IMR-90 (cell line): Measurements from ENCODE around the gene CDCA4.

Source experiments
- CHD1 ChIP-seq: IDR thresholded peaks from 2 replicates; pipeline ENCODE4 v1.6.1; 2012; ENCODE audit warnings: low read depth, low read length, improper control_type of control experiment
- CTCF ChIP-seq: conservative IDR thresholded peaks from 2 replicates; pipeline ENCODE4 v1.5.1; 2012; ENCODE audit warnings: mild to moderate bottlenecking, low read depth, low read length, improper control_type of control experiment
- ELK1 ChIP-seq: fragments of 150-350 bp; IDR thresholded peaks from 2 replicates; pipeline ENCODE4 v1.6.1; 2016; ENCODE audit warnings: low read depth, mild to moderate bottlenecking, low read length, moderate library complexity, borderline replicate concordance
- FOS ChIP-seq: fragments of 150-350 bp; IDR thresholded peaks from 2 replicates; pipeline ENCODE4 v1.6.1; 2016; ENCODE audit warnings: low read depth, low read length
- MAFK ChIP-seq: IDR thresholded peaks from 2 replicates; pipeline ENCODE4 v1.6.1; 2012; ENCODE audit warnings: low read depth, low read length, improper control_type of control experiment
- MAZ ChIP-seq: IDR thresholded peaks from 2 replicates; pipeline ENCODE4 v1.6.1; 2012; ENCODE audit warnings: low read depth, mild to moderate bottlenecking, low read length, improper control_type of control experiment, moderate library complexity, borderline replicate concordance
- MXI1 ChIP-seq: IDR thresholded peaks from 2 replicates; pipeline ENCODE4 v1.6.1; 2012; ENCODE audit warnings: low read depth, mild to moderate bottlenecking, low read length, moderate library complexity, borderline replicate concordance
- POLR2A ChIP-seq: IDR thresholded peaks from 2 replicates; pipeline ENCODE4 v1.6.1; 2012; ENCODE audit warnings: mild to moderate bottlenecking, low read depth, low read length
- RAD21 ChIP-seq: IDR thresholded peaks from 2 replicates; pipeline ENCODE4 v1.6.1; 2012; ENCODE audit warnings: low read length, improper control_type of control experiment
- RCOR1 ChIP-seq: IDR thresholded peaks from 2 replicates; pipeline ENCODE4 v1.6.1; 2012; ENCODE audit warnings: mild to moderate bottlenecking, low read length, improper control_type of control experiment; ENCODE audit not compliant: insufficient replicate concordance
- RFX5 ChIP-seq: IDR thresholded peaks from 2 replicates; pipeline ENCODE4 v1.8.0; 2012; ENCODE audit warnings: low read depth, mild to moderate bottlenecking, low read length, moderate library complexity
- USF2 ChIP-seq: fragments of 150-350 bp; IDR thresholded peaks from 2 replicates; pipeline ENCODE4 v1.6.1; 2017; ENCODE audit warnings: mild to moderate bottlenecking, antibody characterized with exemption, low read length, low read depth

GRCh38 chr14:105026802-105027563 is 6.1 kb upstream of the CDCA4 start:
- no peak for TF ChIP-seq MXI1
- no peak for TF ChIP-seq CTCF
- no peak for TF ChIP-seq USF2
- no peak for TF ChIP-seq MAFK
- TF ChIP-seq RCOR1: no peak
- TF ChIP-seq ELK1: no peak
- no peak for TF ChIP-seq RAD21
- TF ChIP-seq POLR2A: no peak
- TF ChIP-seq FOS: no peak
- no peak for TF ChIP-seq MAZ
- no peak for TF ChIP-seq CHD1
- no peak for TF ChIP-seq RFX5
